SK-N-SH treated with all-trans-retinoic acid at 6 μM for 48 hours (cell line): Measurements from ENCODE around the gene PHETA1.

Experiments used
- ATAC-seq: fragments of 200-7000 bp; cut with Tn5 transposase; 3 replicates; pipeline ENCODE4 v1.9.1; 2020; ENCODE audit warnings: mild to moderate bottlenecking, moderate library complexity
- ARNTL ChIP-seq: fragments of 450-650 bp; formaldehyde crosslinking; IDR thresholded peaks from 2 replicates; pipeline ENCODE4 v1.5.0; 2020; ENCODE audit warnings: low read depth, mild to moderate bottlenecking, moderate library complexity, borderline replicate concordance
- BACH2 ChIP-seq: fragments of 250-450 bp; sonication (Bioruptor Pico); IDR thresholded peaks from 2 replicates; pipeline ENCODE4 v1.9.0; 2021; ENCODE audit warnings: mild to moderate bottlenecking, borderline replicate concordance
- CSDC2 ChIP-seq: fragments of 250-450 bp; sonication (Bioruptor Pico); IDR thresholded peaks from 2 replicates; pipeline ENCODE4 v1.5.0; 2020; ENCODE audit warnings: mild to moderate bottlenecking, moderate library complexity
- CSRNP3 ChIP-seq: fragments of 250-450 bp; sonication (Bioruptor Pico); IDR thresholded peaks from 2 replicates; pipeline ENCODE4 v1.5.1; 2021; ENCODE audit warnings: mild to moderate bottlenecking, moderate library complexity
- ESRRG ChIP-seq: fragments of 250-450 bp; sonication (Bioruptor Pico); IDR thresholded peaks from 2 replicates; pipeline ENCODE4 v1.6.1; 2021; ENCODE audit warnings: mild to moderate bottlenecking
- GLIS3 ChIP-seq: fragments of 250-450 bp; sonication (Bioruptor Pico); IDR thresholded peaks from 2 replicates; pipeline ENCODE4 v1.5.0; 2020; ENCODE audit warnings: mild to moderate bottlenecking, moderate library complexity
- ISL1 ChIP-seq: fragments of 250-450 bp; sonication (Bioruptor Pico); IDR thresholded peaks from 2 replicates; pipeline ENCODE4 v2.1.2; 2022; ENCODE audit warnings: mild to moderate bottlenecking, moderate library complexity
- OSR1 ChIP-seq: fragments of 250-450 bp; sonication (Bioruptor Pico); IDR thresholded peaks from 2 replicates; pipeline ENCODE4 v1.8.0; 2022; ENCODE audit warnings: moderate library complexity, mild to moderate bottlenecking, inconsistent platforms
- POU6F1 ChIP-seq: fragments of 250-450 bp; sonication (Bioruptor Pico); IDR thresholded peaks from 2 replicates; pipeline ENCODE4 v1.8.0; 2021; ENCODE audit warnings: low read depth, mild to moderate bottlenecking, moderate library complexity, borderline replicate concordance
- PPARA ChIP-seq: fragments of 250-450 bp; sonication (Bioruptor Pico); IDR thresholded peaks from 2 replicates; pipeline ENCODE4 v1.5.0; 2020; ENCODE audit warnings: mild to moderate bottlenecking, borderline replicate concordance
- RARB ChIP-seq: fragments of 250-450 bp; sonication (Bioruptor Pico); IDR thresholded peaks from 2 replicates; pipeline ENCODE4 v1.8.0; 2021; ENCODE audit warnings: mild to moderate bottlenecking, moderate library complexity
- TOX ChIP-seq: fragments of 250-450 bp; sonication (Bioruptor Pico); IDR thresholded peaks from 2 replicates; pipeline ENCODE4 v1.8.0; 2021; ENCODE audit warnings: mild to moderate bottlenecking, moderate library complexity, borderline replicate concordance
- TSHZ2 ChIP-seq: fragments of 250-450 bp; sonication (Bioruptor Pico); IDR thresholded peaks from 2 replicates; pipeline ENCODE4 v1.5.0; 2020; ENCODE audit warnings: mild to moderate bottlenecking, moderate library complexity
- ZC3H10 ChIP-seq: fragments of 250-450 bp; sonication (Bioruptor Pico); IDR thresholded peaks from 2 replicates; pipeline ENCODE4 v1.5.1; 2021; ENCODE audit warnings: mild to moderate bottlenecking, moderate library complexity
- ZFP3 ChIP-seq: fragments of 250-450 bp; sonication (Bioruptor Pico); IDR thresholded peaks from 2 replicates; pipeline ENCODE4 v1.5.0; 2020; ENCODE audit warnings: mild to moderate bottlenecking, moderate library complexity
- ZFP30 ChIP-seq: fragments of 450-650 bp; formaldehyde crosslinking; IDR thresholded peaks from 2 replicates; pipeline ENCODE4 v1.5.0; 2022; ENCODE audit warnings: mild to moderate bottlenecking, moderate library complexity
- ZNF565 ChIP-seq: fragments of 450-650 bp; formaldehyde crosslinking; conservative IDR thresholded peaks from 2 replicates; pipeline ENCODE4 v1.5.0; 2020; ENCODE audit warnings: low read depth, mild to moderate bottlenecking, moderate library complexity
- ZNF70 ChIP-seq: fragments of 450-650 bp; formaldehyde crosslinking; IDR thresholded peaks from 2 replicates; pipeline ENCODE4 v1.5.0; 2020; ENCODE audit warnings: mild to moderate bottlenecking, moderate library complexity
- ZNF8 ChIP-seq: fragments of 450-650 bp; formaldehyde crosslinking; IDR thresholded peaks from 2 replicates; pipeline ENCODE4 v1.5.0; 2020; ENCODE audit warnings: mild to moderate bottlenecking, moderate library complexity
- TF ChIP-seq, protein P1 (sequence below): fragments of 250-450 bp; sonication (Bioruptor Pico); IDR thresholded peaks from 2 replicates; pipeline ENCODE4 v1.8.0; 2020; ENCODE audit warnings: mild to moderate bottlenecking, moderate library complexity, borderline replicate concordance
- TF ChIP-seq, protein P2 (sequence below): fragments of 250-450 bp; sonication (Bioruptor Pico); IDR thresholded peaks from 2 replicates; pipeline ENCODE4 v1.5.1; 2020; ENCODE audit warnings: low read depth, mild to moderate bottlenecking, moderate library complexity

The PHETA1 gene

DNA sequence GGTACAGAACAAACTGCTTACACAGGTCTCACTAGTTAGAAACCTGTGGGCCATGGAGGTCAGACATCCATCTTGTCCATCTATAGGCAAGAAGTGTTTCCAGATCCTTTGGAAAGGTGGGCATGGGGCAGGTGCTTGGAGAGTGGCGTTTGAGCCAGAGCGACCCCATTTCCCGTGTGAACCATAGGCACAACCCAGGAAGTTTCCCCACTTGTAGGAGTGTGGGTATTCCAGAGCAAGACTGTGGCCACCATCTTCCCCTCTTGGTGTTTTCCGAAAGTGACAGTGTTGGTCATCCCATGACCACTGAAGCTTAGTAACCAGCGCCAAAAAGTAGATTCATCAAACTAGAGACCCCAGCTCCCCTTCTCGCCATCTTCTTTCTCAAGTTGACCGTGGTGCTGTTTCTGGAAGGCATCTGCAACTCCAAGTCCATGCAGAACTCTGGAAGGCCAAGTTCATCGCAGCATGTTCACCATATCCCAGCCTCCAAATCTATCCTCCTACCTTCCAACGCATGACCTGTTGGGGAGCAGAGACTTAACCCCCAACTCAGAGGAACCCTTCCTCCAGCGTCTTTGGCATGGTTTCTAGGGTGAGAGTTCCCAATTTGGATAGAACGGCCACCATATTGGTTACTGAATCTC lies 19.7 kb downstream of the PHETA1 start:
- no peak for TF ChIP-seq ZNF565
- no peak for TF ChIP-seq CSRNP3 (CRISPR knock-in tag)
- TF ChIP-seq ESRRG (CRISPR knock-in tag) = no peak
- TF ChIP-seq ZNF70 (CRISPR knock-in tag) = no peak
- no peak for TF ChIP-seq OSR1
- TF ChIP-seq ZC3H10 (CRISPR knock-in tag) = no peak
- no peak for TF ChIP-seq ARNTL (CRISPR knock-in tag)
- TF ChIP-seq TOX = no peak
- TF ChIP-seq BACH2 (CRISPR knock-in tag) = no peak
- no peak for TF ChIP-seq ZNF8
- no peak for TF ChIP-seq TSHZ2 (CRISPR knock-in tag)
- TF ChIP-seq PPARA (CRISPR knock-in tag) = no peak
- TF ChIP-seq, protein P1, sequence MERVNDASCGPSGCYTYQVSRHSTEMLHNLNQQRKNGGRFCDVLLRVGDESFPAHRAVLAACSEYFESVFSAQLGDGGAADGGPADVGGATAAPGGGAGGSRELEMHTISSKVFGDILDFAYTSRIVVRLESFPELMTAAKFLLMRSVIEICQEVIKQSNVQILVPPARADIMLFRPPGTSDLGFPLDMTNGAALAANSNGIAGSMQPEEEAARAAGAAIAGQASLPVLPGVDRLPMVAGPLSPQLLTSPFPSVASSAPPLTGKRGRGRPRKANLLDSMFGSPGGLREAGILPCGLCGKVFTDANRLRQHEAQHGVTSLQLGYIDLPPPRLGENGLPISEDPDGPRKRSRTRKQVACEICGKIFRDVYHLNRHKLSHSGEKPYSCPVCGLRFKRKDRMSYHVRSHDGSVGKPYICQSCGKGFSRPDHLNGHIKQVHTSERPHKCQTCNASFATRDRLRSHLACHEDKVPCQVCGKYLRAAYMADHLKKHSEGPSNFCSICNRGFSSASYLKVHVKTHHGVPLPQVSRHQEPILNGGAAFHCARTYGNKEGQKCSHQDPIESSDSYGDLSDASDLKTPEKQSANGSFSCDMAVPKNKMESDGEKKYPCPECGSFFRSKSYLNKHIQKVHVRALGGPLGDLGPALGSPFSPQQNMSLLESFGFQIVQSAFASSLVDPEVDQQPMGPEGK (CRISPR knock-in tag) = no peak
- no peak for TF ChIP-seq ISL1 (CRISPR knock-in tag)
- TF ChIP-seq RARB (CRISPR knock-in tag) = no peak
- no peak for TF ChIP-seq GLIS3 (CRISPR knock-in tag)
- TF ChIP-seq, protein P2, sequence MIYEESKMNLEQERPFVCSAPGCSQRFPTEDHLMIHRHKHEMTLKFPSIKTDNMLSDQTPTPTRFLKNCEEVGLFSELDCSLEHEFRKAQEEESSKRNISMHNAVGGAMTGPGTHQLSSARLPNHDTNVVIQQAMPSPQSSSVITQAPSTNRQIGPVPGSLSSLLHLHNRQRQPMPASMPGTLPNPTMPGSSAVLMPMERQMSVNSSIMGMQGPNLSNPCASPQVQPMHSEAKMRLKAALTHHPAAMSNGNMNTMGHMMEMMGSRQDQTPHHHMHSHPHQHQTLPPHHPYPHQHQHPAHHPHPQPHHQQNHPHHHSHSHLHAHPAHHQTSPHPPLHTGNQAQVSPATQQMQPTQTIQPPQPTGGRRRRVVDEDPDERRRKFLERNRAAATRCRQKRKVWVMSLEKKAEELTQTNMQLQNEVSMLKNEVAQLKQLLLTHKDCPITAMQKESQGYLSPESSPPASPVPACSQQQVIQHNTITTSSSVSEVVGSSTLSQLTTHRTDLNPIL (CRISPR knock-in tag) = no peak
- no peak for ATAC-seq

DNA sequence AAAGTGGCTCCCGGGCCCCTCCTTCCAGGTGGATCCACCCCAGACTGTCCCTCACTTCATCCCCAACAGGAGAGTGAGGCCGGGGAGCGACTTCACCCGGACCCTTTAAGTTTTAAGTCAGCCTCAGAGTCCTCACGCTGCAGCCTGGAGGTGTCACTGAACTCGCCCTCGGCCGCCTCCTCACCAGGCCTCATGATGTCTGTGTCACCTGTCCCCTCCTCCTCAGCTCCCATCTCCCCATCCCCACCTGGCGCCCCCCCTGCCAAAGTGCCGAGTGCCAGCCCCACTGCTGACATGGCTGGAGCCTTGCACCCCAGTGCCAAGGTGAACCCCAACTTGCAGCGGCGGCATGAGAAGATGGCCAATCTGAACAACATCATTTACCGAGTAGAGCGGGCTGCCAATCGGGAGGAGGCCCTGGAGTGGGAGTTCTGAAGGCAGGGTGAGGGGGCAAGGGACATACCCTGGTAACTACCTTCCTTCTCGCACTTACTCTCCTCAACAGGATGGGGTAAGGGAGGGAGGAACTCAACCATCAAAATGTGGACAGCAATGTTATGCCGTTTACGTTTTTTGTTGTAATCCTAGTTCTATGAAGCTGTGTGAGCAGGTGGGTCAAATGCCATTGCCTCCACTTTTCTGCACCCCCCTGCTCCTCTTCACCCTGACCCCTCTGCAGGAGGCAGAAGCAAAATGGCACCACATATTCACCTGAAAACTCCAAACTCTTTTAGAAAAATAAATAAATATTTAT lies 20.8 kb downstream of the PHETA1 start:
- TF ChIP-seq GLIS3 (CRISPR knock-in tag) = no peak
- no peak for ATAC-seq

GRCh38 chr12:111344254-111344875 lies 24.5 kb downstream of the PHETA1 start:
- no peak for ATAC-seq
- no peak for TF ChIP-seq ZNF8
- peak; percentile 97 for TF ChIP-seq ZFP3 (CRISPR knock-in tag)
- TF ChIP-seq, all 23 proteins: peak for 1

DNA sequence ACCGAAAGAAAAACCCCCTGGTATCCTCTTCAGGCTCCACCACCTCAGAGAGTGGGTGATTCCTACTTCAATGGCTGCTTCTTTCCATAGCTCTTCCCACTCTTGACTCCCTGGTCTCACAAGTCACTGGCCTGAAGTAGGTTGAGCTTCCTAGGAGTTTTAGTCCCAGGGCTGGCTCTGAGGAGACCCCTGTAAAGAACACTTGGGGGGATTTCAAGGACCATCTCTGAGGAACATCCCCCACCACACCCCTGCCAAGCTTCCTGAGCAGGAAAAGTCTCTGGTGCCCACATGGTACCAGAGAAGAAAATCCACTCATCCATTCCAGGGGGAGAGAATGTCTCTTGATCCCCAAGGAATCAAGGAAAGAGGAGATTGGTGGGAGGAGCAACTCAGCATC lies 25.7 kb downstream of the PHETA1 start:
- TF ChIP-seq POU6F1 (CRISPR knock-in tag) (no peak), TSHZ2 (CRISPR knock-in tag) (no peak), ARNTL (CRISPR knock-in tag) (no peak), CSDC2 (no peak), ZFP30 (no peak), ZFP3 (CRISPR knock-in tag) (no peak), ZC3H10 (CRISPR knock-in tag) (no peak)
- ATAC-seq = no peak
